GM19328 (cell line): ENCODE data around the gene CTRL.
A peak's percentile ranks its signal among the peaks of the same experiment; 100 is the strongest.

ENCODE experiments used
- ATAC-seq: cut with Tn5 transposase; IDR thresholded peaks from one replicate; pipeline ENCODE4 v1.9.1; 2021; ENCODE audit warnings: mild to moderate bottlenecking, moderate library complexity; ENCODE audit not compliant: unreplicated experiment

CTRL gene

DNA sequence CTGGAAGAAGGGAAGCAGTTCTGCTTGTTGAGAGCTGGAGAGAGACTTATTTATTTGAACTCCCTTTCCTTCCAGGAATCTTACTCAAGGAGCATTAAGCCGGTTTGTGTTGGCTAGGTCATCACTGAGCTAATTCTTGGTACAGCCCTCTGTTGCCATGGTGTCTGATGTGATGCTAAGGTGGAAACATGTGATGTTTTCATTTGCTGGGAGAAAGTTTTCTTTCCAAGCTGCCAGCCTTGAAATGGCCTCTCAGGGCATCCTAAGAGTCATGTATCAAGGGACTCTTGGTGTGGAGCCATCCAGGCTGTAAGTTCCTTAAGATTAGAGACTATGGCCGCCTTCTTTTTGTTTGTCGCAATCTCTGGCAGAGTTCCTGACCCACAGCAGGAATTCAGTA lies 34.4 kb downstream of the CTRL start:
- ATAC-seq: no peak

GRCh38 chr16:67893743-67894399 lies 37.8 kb downstream of the CTRL start:
- no peak for ATAC-seq

DNA sequence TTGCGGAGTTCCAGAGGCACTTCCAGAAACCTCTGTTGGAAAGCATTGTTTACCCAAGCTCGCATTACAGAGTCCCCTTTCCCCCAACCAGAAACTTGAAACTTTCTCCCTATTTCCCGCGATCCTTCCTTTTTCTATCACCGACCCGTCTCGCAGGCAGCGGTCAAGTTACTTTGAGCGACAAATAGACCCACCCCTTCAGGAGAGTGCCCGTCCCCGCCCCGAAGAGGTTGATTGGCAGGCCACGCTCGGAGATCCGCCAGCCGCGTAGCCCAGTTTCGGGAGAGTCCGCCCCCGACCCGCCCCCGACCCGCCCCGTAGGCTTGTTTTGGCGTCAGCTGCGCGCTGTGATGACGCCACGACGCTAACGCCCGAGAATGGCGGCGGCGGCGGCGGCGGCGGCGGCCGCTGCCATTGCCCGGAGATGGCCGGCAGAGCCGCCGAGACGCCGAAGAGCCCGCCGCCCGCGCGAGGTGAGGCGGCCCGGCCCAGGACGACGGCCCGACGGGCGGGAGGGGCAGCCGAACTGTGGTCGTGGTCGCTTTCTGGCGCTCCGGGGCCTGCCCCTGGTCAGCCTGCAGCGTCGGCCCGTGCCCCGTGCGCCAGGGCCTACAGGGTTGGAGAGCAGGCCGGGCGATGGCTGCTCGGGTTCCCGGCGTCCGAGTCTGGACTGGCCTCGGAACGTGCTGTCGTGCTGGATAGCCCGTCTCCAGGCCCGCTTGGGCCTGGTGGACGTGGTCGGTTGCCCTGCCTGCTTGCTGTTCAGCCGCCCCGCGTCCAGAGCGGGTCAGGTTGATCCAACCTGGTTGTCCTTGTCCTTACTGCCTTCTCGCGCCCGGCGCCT lies 38.5 kb downstream of the CTRL start, which contains the start of gene PSKH1:
TSS of gene PSKH1 (plus strand) at position 356 of the 844 bp plus-strand sequence. CDS start 15,496 bp downstream, outside the sequence.
- ATAC-seq: peak; percentile 82

GRCh38 chr16:67892375-67892774 lies 39.3 kb downstream of the CTRL start:
- no peak for ATAC-seq

DNA sequence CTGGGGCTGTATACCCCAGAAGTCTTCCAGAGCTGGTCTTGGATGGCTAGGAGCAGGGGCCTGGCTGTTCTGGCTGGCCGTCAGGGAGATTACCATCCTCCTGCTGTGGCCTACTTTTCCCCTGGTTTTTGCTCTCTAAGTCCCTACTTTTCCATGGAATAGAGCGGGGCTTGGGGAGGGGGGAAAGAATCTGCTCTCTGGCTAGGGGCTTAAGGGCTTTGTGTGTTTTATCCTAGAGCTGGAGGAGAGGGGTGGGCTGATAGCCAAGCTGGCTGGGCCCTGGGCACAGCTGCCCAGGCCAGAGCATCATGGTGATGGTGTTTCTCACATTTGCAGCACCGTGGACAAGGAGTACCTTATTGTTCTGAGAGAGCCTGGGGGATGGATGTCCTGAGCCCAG lies 43.3 kb downstream of the CTRL start:
- no peak for ATAC-seq

GRCh38 chr16:67886387-67886786 lies 45.3 kb downstream of the CTRL start:
- ATAC-seq: no peak

GRCh38 chr16:67885976-67886375 lies 45.7 kb downstream of the CTRL start:
- no peak for ATAC-seq

DNA sequence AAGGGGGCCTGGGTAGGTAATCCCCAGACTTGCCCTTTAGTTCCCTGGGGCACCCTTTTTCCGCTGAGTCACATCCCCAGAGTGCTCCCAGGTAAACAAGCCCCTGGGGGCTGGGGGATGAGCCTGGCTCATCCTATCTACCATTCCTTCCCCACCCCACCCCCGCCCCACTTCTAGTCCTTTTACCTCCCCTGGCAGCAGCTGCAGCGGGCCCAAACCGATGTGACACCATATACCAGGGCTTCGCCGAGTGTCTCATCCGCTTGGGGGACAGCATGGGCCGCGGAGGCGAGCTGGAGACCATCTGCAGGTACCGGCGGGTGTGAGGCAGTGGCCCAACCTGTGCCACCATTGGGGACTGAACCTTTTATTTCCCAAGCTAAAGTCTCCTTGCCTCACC lies 46.1 kb downstream of the CTRL start:
- no peak for ATAC-seq

GRCh38 chr16:67884684-67885083 lies 47.0 kb downstream of the CTRL start, which contains the start of gene NRN1L:
Gene NRN1L (plus strand): TSS chr16:67884885. CDS start chr16:67884904, 19 bp downstream.
- no peak for ATAC-seq

GRCh38 chr16:67883872-67884261 lies 47.8 kb downstream of the CTRL start:
- ATAC-seq: no peak

DNA sequence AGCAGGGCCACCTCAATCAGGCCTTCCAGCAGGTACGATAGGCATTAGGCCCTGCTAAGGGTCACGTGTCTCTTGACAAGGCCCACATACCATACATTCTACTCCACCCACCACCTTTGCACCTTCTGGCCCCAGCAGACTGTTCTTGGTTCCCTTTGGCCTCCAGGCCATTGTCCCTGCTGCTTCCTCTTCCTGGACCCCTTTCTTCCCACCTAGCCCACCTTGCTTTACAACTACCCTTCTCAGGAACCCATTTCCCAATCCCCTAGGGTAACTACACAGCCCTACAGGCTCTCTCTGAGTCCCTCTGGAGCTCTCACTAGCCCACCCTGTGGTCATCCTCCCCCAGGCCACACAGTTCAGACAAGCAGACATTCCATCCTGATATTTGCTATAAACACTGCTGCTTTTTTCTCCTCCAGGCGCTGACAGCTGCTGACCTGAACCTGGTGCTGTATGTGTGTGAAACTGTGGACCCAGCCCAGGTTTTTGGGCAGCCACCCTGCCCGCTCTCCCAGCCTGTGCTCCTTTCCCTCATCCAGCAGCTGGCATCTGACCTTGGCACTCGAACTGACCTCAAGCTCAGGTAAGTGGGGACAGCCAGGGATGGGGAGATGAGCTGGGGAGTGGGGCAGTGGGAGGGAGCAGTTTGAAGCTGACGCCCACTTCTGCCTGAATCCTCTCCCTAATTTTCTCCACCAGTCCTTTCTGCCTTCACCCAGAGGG lies 48.4 kb downstream of the CTRL start:
- ATAC-seq: no peak

- ATAC-seq: no peak
Measured at GRCh38 chr16:67882374-67883145, 49.1 kb downstream of the CTRL start.

DNA sequence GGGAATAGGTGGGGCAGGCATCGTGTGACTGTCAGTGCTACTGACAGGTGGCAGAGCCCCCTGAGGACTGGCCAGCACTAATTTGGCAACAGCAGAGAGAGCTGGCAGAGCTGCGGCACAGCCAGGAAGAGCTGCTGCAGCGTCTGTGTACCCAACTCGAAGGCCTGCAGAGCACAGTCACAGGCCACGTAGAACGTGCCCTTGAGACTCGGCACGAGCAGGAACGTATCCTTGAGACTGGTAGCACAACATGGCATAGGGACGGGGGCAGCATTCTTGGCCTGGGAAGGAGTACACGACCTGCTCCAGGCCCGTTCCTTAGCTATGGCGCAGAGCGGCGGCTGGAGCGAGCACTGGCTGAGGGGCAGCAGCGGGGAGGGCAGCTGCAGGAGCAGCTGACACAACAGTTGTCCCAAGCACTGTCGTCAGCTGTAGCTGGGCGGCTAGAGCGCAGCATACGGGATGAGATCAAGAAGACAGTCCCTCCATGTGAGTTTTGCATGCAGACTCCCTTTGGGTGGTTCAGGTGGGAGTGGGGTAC lies 50.0 kb downstream of the CTRL start:
- no peak for ATAC-seq

DNA sequence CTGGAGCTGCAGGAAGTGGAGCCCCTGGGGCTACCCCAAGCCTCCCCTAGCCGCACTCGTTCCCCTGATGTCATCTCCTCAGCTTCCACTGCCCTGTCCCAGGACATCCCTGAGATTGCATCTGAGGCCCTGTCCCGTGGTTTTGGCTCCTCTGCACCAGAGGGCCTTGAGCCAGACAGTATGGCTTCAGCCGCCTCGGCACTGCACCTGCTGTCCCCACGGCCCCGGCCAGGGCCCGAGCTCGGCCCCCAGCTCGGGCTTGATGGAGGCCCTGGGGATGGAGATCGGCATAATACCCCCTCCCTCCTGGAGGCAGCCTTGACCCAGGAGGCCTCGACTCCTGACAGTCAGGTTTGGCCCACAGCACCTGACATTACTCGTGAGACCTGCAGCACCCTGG lies 51.1 kb downstream of the CTRL start:
- ATAC-seq: no peak

DNA sequence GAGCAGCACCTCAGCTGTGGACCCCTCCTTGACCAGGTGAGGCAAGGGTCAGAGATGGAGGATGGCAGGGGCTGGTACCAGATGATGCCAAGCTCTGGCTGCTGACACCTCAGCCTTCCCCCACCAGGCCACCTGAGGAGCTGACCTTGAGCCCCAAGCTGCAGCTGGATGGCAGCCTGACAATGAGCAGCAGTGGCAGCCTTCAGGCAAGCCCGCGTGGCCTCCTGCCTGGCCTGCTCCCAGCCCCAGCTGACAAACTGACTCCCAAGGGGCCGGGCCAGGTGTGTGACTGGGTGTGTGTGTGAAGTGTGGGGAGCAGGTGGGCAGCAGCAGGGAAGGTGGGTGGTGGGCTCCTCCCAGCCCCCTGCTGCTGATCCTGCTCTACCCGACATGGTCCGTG lies 51.7 kb downstream of the CTRL start:
- no peak for ATAC-seq
